ENCODE measurements around the gene PHF23. TPM values are rescaled to one million over a fixed set of nuclear protein-coding genes. Genes with fewer than 3 reads are reported as not detected.

Gene PHF23
- total and polyA plus RNA-seq, 2 of the 4 experiments (the other 2 are of a cell fraction): 44.8 to 58.5 TPM

GRCh38 chr17:7260651-7261378, 21.6 kb upstream of the PHF23 start:
- H3K4ac ChIP-seq (ENCODE audit: low read depth, low read length): peak overlapping the region; percentile 28; the same call in 1 of the 2 replicates
- ChIA-PET CTCF (no interaction called here), POLR2A (ENCODE audit: unreplicated experiment) (no interaction called here)
- no peak overlapping the region for H3K18ac ChIP-seq (ENCODE audit: low read depth, low read length)
- in situ Hi-C loops (cut with MboI; ENCODE audit: low sequenced_read_pairs) (no loop called here), intact Hi-C loops (cut with micrococcal nuclease) (no loop called here), dilution Hi-C loops (cut with HindIII; ENCODE audit: low sequenced_read_pairs, unreplicated experiment) (no loop called here)
- no peak overlapping the region; the same call in 1 of the 2 replicates for H4K91ac ChIP-seq (ENCODE audit: insufficient read depth, low read depth, low read length)
- TF ChIP-seq ELK1 (IDR thresholded peaks at IDR 0.05; ENCODE audit: borderline replicate concordance, low read depth, low read length) (no peak), CEBPB (IDR thresholded peaks at IDR 0.05; ENCODE audit: low read depth, low read length) (no peak), MAZ (IDR thresholded peaks at IDR 0.05; ENCODE audit: borderline replicate concordance, low read depth, low read length) (no peak), MAFK (IDR thresholded peaks at IDR 0.05; ENCODE audit: low read depth, low read length) (no peak), CHD1 (IDR thresholded peaks at IDR 0.05; ENCODE audit: low read depth, low read length) (no peak), POLR2A (IDR thresholded peaks at IDR 0.05; ENCODE audit: low read depth, low read length) (no peak)
- peak overlapping the region; percentile 82 for H3K4me2 ChIP-seq (ENCODE audit: low read depth, low read length)
- H3K27me3 ChIP-seq (ENCODE audit: control insufficient read depth, insufficient read depth, low read length): peaks cover 13% of the 10 kb centered on the region; the same call in 1 of the 2 replicates
- H4K20me1 ChIP-seq (ENCODE audit: insufficient read depth, low read length): no peaks in the 10 kb centered on the region
- H2AK5ac ChIP-seq (ENCODE audit: low read depth, low read length): no peak overlapping the region
- H2BK15ac ChIP-seq (ENCODE audit: low read depth, low read length): no peak overlapping the region
- no peak overlapping the region for H3K27ac ChIP-seq (ENCODE audit: insufficient read depth, low read length)
- peak overlapping the region; percentile 71 for H2AK9ac ChIP-seq (replicated peaks; ENCODE audit: low read depth, low read length, poor library complexity)
- H3K14ac ChIP-seq (replicated peaks; ENCODE audit: low read depth, low read length): no peak overlapping the region
- H3K9me3 ChIP-seq (ENCODE audit: control insufficient read depth, insufficient read depth, low read length): no peaks in the 10 kb centered on the region
- peak overlapping the region; percentile 37 for H3K4me3 ChIP-seq (ENCODE audit: insufficient read depth, low read depth, low read length)
- H3K79me1 ChIP-seq (ENCODE audit: low read depth in 1 of 2, low read length in 2 of 2): peaks cover 0 to 6% of the 10 kb centered on the region in 2 experiments; a peak in 1 of 4 replicates
- H2BK20ac ChIP-seq (ENCODE audit: low read depth, low read length): no peak overlapping the region
- no peak overlapping the region for H3K9ac ChIP-seq (ENCODE audit: low read depth, low read length)
- WGBS, 2 experiments (ENCODE audit: extremely low coverage in 2 of 2, insufficient read length in 1 of 2): 22% methylated on average over 41 of the region's 54 CpGs; no CpG with 5 or more reads in 1 of the 2 experiments
- peaks cover 10% of the 10 kb centered on the region for H3K9me1 ChIP-seq (ENCODE audit: insufficient read depth, low read length)
- H3K4me1 ChIP-seq (ENCODE audit: control insufficient read depth, insufficient read depth, low read length): peaks cover 8% of the 10 kb centered on the region
- H2AFZ ChIP-seq (replicated peaks; ENCODE audit: low read length, poor library complexity): peak overlapping the region; percentile 87
- no peak for DNase-seq
- no peak overlapping the region for H3K56ac ChIP-seq (ENCODE audit: extremely low read depth, insufficient read depth, low read length)
- peak overlapping the region in 1 of 2 experiments; percentile 56; a peak in 3 of 4 replicates for H4K8ac ChIP-seq (ENCODE audit: low read depth in 2 of 2, low read length in 2 of 2)
- H3K23ac ChIP-seq (ENCODE audit: low read depth, low read length): 0 out of 2 replicates have a peak overlapping the region, but pooled peaks have one; percentile 45
- BruUV-seq (replicated peaks): no TSS peak
- ATAC-seq (ENCODE audit: low read depth): peak; percentile 48
- H2BK120ac ChIP-seq (ENCODE audit: low read depth, low read length): no peak overlapping the region
- peak overlapping the region; percentile 78 for H4K5ac ChIP-seq (ENCODE audit: low read depth, low read length)
- peaks cover 26% of the 10 kb centered on the region for H3K36me3 ChIP-seq (ENCODE audit: control insufficient read depth, insufficient read depth, low read length)
- H2BK5ac ChIP-seq (ENCODE audit: low read depth, low read length, poor library complexity, severe bottlenecking): no peak overlapping the region

Data from IMR-90 (cell line).